ENCODE measurements around the gene STK10. TPM values are rescaled to one million over a fixed set of nuclear protein-coding genes. Genes with fewer than 3 reads are reported as not detected.

The STK10 gene
- total RNA-seq, 2 experiments from 2014 or later, result 83.1 to 144 TPM

- Mint-ChIP-seq H3K4me1 (peaks cover 7% of the 10 kb centered on the region), H3K27me3 (no peaks in the 10 kb centered on the region)
- POLR2A ChIA-PET, result interaction anchor here (0.6 kb wide), 1 partner anchor 205 kb away, joined by 3 read pairs; no protein-coding TSS in a partner anchor
These were observed 101.6 kb downstream of the STK10 start for GRCh38 chr5:172086194-172086975.

DNA sequence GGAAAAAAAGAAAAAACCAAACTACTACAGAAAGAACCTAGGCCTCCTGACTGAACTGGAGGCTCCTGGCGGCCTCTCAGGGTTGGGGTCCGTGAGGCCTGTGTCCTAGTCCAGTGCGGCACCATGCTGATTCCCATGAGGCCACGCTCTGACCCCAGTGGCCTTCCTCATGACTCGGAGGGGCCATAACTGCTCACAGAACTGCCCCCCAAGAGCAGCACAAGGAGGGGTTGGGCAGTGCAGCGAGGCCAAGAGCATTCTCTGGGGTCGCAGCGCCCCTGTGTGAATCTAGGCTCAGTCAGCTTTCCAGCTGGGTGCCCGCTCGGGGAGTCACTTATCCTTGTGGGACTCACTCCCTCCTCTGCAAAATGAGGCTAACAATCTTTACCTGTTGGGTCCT lies 102.3 kb downstream of the STK10 start:
- DNase-seq (no peak), ATAC-seq (no peak)
- H3K9me3 Mint-ChIP-seq (ENCODE audit: low read depth), result no peaks in the 10 kb centered on the region
- H3K4me3 Mint-ChIP-seq, result no peak overlapping the region
- ChIA-PET CTCF (no interaction called here), POLR2A (no interaction called here)
- intact Hi-C loops (cut with DNase I, micrococcal nuclease), result no loop called here
- H3K27ac Mint-ChIP-seq, result peak overlapping the region; percentile 77
- peaks cover 33% of the 10 kb centered on the region for H3K36me3 Mint-ChIP-seq (ENCODE audit: low read depth)
- no peaks in the 10 kb centered on the region for H3K27me3 Mint-ChIP-seq
- peaks cover 7% of the 10 kb centered on the region for H3K4me1 Mint-ChIP-seq

More at GRCh38 chr5:172086194-172086975, 101.6 kb downstream of the STK10 start:
- CTCF ChIA-PET, result interaction anchor here (1.0 kb wide), 1 partner anchor 10 kb away, joined by 3 read pairs; no protein-coding TSS in a partner anchor
- peaks cover 37% of the 10 kb centered on the region for H3K36me3 Mint-ChIP-seq (ENCODE audit: low read depth)
- peak overlapping the region; percentile 77 for H3K27ac Mint-ChIP-seq
- intact Hi-C loops (cut with DNase I, micrococcal nuclease), result no loop called here
- no peak overlapping the region for H3K4me3 Mint-ChIP-seq
- no peak for DNase-seq
- no peak for ATAC-seq
- no peaks in the 10 kb centered on the region for H3K9me3 Mint-ChIP-seq (ENCODE audit: low read depth)

GRCh38 chr5:172082180-172082579 lies 105.8 kb downstream of the STK10 start:
- POLR2A ChIA-PET, result no interaction called here
- H3K4me1 Mint-ChIP-seq, result peaks cover 24% of the 10 kb centered on the region
- DNase-seq, result no peak

GRCh38 chr5:172079876-172080275 lies 108.1 kb downstream of the STK10 start:
- H3K4me3 Mint-ChIP-seq, result no peak overlapping the region
- ChIA-PET POLR2A (no interaction called here), CTCF (interaction anchor here (0.7 to 1.4 kb wide), 5 partner anchors 15 to 219 kb away, joined by 3 to 4 read pairs (median 3); no protein-coding TSS in a partner anchor)
- no peaks in the 10 kb centered on the region for H3K9me3 Mint-ChIP-seq (ENCODE audit: low read depth)
- intact Hi-C loops (cut with DNase I, micrococcal nuclease), result no loop called here
- H3K4me1 Mint-ChIP-seq, result peaks cover 17% of the 10 kb centered on the region
- ATAC-seq (no peak), DNase-seq (no peak)
- peak overlapping the region; percentile 33 for H3K27ac Mint-ChIP-seq
- H3K36me3 Mint-ChIP-seq (ENCODE audit: low read depth), result peaks cover 61% of the 10 kb centered on the region
- no peaks in the 10 kb centered on the region for H3K27me3 Mint-ChIP-seq

More at GRCh38 chr5:172082180-172082579, 105.8 kb downstream of the STK10 start:
- intact Hi-C loops (cut with DNase I, micrococcal nuclease), result no loop called here
- H3K27me3 Mint-ChIP-seq, result no peaks in the 10 kb centered on the region
- CTCF ChIA-PET, result interaction anchor here (0.6 to 1.6 kb wide), 2 partner anchors 25 to 212 kb away, joined by 3 to 4 read pairs; no protein-coding TSS in a partner anchor
- H3K36me3 Mint-ChIP-seq (ENCODE audit: low read depth), result peaks cover 42% of the 10 kb centered on the region
- no peaks in the 10 kb centered on the region for H3K9me3 Mint-ChIP-seq (ENCODE audit: low read depth)
- no peak overlapping the region for H3K4me3 Mint-ChIP-seq
- peak overlapping the region; percentile 51 for H3K27ac Mint-ChIP-seq
- no peak for ATAC-seq

DNA sequence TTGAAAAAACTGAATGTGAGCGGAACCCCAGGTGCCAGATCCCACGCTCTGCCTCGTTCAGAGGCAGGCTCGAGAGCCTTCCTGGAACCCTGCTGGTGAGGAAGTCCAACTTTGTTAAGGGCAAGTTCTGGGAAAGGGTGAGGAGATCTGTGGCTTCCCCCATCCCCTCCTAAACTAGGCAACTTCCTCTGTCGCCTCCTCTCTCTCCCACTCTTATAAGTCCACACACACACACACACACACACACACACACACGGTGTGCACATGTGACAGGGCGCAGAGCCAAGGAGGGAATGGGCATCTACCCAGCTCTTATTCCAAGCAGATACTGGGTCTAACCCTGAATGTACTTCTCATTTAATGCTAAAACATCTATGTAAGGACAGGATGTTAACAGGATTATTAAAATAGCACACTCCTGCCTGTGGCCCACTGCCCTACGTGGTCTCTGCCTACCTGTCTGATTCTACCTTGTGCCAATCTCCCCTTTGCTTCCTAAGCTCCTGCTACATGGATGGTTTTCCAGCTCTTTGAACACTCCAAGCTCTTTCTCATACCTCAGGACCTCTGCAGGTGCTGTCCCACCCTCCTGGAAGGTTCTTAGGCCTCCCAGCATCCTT lies 109.2 kb downstream of the STK10 start:
- ChIA-PET POLR2A (interaction anchor here (0.6 kb wide), 1 partner anchor 27 kb away, joined by 3 read pairs; no protein-coding TSS in a partner anchor), CTCF (interaction anchor here (0.5 to 1.4 kb wide), 5 partner anchors 8 to 1885 kb away, joined by 3 to 4 read pairs (median 3); no protein-coding TSS in a partner anchor)
- Mint-ChIP-seq H3K36me3 (ENCODE audit: low read depth) (peaks cover 65% of the 10 kb centered on the region), H3K27me3 (no peaks in the 10 kb centered on the region), H3K27ac (peak overlapping the region; percentile 82), H3K9me3 (ENCODE audit: low read depth) (no peaks in the 10 kb centered on the region), H3K4me1 (peaks cover 17% of the 10 kb centered on the region), H3K4me3 (no peak overlapping the region)
- ATAC-seq, result peak; percentile 23
- DNase-seq, result no peak
- intact Hi-C loops (cut with DNase I, micrococcal nuclease), result no loop called here

DNA sequence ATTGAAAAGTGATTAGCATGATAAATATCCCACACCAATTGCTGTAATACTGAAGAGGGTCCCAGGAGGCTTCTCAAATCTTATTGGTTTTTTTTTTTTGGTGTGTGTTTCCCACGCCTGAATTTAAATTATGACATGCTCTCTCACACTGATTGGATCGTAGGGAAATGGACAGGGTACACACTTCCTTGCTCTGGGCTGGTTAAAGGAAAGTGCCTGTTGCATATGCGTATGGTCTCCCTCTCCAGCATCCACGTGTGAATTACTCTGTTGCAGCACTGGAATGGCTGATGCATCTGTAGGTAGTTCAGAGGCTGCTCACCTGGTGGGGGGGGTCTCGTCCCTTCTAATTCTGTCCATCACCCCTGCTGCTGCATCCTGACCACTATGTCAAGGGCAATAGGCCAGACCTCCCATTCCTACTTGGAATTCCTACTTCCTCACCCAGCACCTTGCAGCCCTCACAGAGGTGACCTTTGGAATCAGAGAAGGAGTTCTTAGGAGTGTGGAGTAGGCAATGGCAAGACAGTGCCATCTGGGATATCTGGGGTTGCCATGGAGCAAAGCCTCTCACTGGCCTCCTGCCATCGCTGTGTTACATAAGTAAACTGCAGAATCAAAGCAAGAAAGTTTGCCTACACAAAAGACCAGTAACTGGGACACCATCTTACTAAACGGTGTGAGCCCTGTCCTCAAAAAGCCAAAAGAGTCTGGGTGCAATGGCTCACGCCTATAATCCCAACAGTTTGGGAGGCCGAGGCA lies 110.2 kb downstream of the STK10 start:
- H3K9me3 Mint-ChIP-seq (ENCODE audit: low read depth), result no peaks in the 10 kb centered on the region
- ChIA-PET POLR2A (no interaction called here), CTCF (interaction anchor here (1.0 to 1.1 kb wide), 2 partner anchors 7 to 166 kb away, joined by 3 to 4 read pairs; no protein-coding TSS in a partner anchor)
- H3K27me3 Mint-ChIP-seq, result no peaks in the 10 kb centered on the region
- no peak overlapping the region for H3K4me3 Mint-ChIP-seq
- ATAC-seq (no peak), DNase-seq (no peak)
- peaks cover 17% of the 10 kb centered on the region for H3K4me1 Mint-ChIP-seq
- no peak overlapping the region for H3K27ac Mint-ChIP-seq
- peaks cover 62% of the 10 kb centered on the region for H3K36me3 Mint-ChIP-seq (ENCODE audit: low read depth)
- intact Hi-C loops (cut with DNase I, micrococcal nuclease), result no loop called here

GRCh38 chr5:172076761-172077244 lies 111.2 kb downstream of the STK10 start:
- no peak overlapping the region for H3K4me3 Mint-ChIP-seq
- DNase-seq, result no peak
- no peaks in the 10 kb centered on the region for H3K27me3 Mint-ChIP-seq
- peaks cover 22% of the 10 kb centered on the region for H3K4me1 Mint-ChIP-seq
- H3K27ac Mint-ChIP-seq, result no peak overlapping the region
- POLR2A ChIA-PET, result no interaction called here
- ATAC-seq, result no peak
- intact Hi-C loops (cut with DNase I, micrococcal nuclease), result no loop called here
- CTCF ChIA-PET, result interaction anchor here (1.1 kb wide), 1 partner anchor 165 kb away, joined by 3 read pairs; no protein-coding TSS in a partner anchor
- H3K9me3 Mint-ChIP-seq (ENCODE audit: low read depth), result no peaks in the 10 kb centered on the region
- peaks cover 55% of the 10 kb centered on the region for H3K36me3 Mint-ChIP-seq (ENCODE audit: low read depth)

DNA sequence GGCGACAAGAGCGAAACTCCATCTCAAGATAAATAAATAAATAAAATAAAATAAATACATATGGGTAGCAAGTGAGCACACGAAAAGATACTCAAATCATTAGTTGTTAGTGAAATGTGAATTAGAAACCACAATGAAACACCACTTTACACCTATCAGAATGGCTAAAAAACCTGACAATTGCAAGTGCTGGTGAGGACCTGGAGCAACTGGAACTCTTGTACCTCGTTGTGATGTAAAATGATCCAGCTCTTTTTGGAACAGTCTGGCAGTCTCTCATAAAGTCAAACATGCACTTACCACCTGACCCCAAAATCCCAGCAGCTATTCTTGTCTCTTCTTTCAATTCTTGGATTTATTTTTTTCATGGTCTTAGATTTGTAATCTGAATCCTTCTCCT lies 112.4 kb downstream of the STK10 start:
- Mint-ChIP-seq H3K4me1 (peaks cover 29% of the 10 kb centered on the region), H3K9me3 (ENCODE audit: low read depth) (no peaks in the 10 kb centered on the region), H3K36me3 (ENCODE audit: low read depth) (peaks cover 56% of the 10 kb centered on the region), H3K4me3 (no peak overlapping the region), H3K27ac (no peak overlapping the region), H3K27me3 (no peaks in the 10 kb centered on the region)
- DNase-seq (no peak), ATAC-seq (no peak)
- ChIA-PET CTCF (interaction anchor here (0.6 to 1.0 kb wide), 2 partner anchors 9 to 657 kb away, joined by 3 to 6 read pairs; no protein-coding TSS in a partner anchor), POLR2A (no interaction called here)
- intact Hi-C loops (cut with DNase I, micrococcal nuclease), result no loop called here

- no peak overlapping the region for H3K4me3 Mint-ChIP-seq
- DNase-seq (no peak), ATAC-seq (no peak)
- intact Hi-C loops (cut with DNase I, micrococcal nuclease), result no loop called here
- H3K9me3 Mint-ChIP-seq (ENCODE audit: low read depth), result no peaks in the 10 kb centered on the region
- H3K4me1 Mint-ChIP-seq, result peaks cover 29% of the 10 kb centered on the region
- no peak overlapping the region for H3K27ac Mint-ChIP-seq
- CTCF ChIA-PET, result interaction anchor here (1.0 kb wide), 1 partner anchor 8 kb away, joined by 6 read pairs; no protein-coding TSS in a partner anchor
- peaks cover 50% of the 10 kb centered on the region for H3K36me3 Mint-ChIP-seq (ENCODE audit: low read depth)
- H3K27me3 Mint-ChIP-seq, result no peaks in the 10 kb centered on the region
- POLR2A ChIA-PET, result no interaction called here
These were observed 113.1 kb downstream of the STK10 start for GRCh38 chr5:172074896-172075295.

- POLR2A ChIA-PET, result no interaction called here
- peak; percentile 23 for ATAC-seq
- Mint-ChIP-seq H3K4me3 (no peak overlapping the region), H3K27ac (peak overlapping the region; percentile 53), H3K27me3 (no peaks in the 10 kb centered on the region), H3K4me1 (peaks cover 47% of the 10 kb centered on the region), H3K36me3 (ENCODE audit: low read depth) (peaks cover 46% of the 10 kb centered on the region), H3K9me3 (ENCODE audit: low read depth) (peaks cover 2% of the 10 kb centered on the region)
- intact Hi-C loops (cut with DNase I, micrococcal nuclease), result no loop called here
- CTCF ChIA-PET, result interaction anchor here (1.0 to 1.8 kb wide), 5 partner anchors 12 to 163 kb away, joined by 3 to 6 read pairs (median 4); no protein-coding TSS in a partner anchor
- no peak for DNase-seq
These were observed 116.6 kb downstream of the STK10 start for GRCh38 chr5:172071309-172071875.

All from activated CD4-positive, alpha-beta T cell treated with anti-CD3 and anti-CD28 coated beads for 36 hours (primary cell).